CD4-positive, alpha-beta T cell treated with Interleukin-15 for 4 hours (primary cell): ENCODE measurements around the gene NFIX.

Experiments
- DNase-seq: peaks from one replicate; pipeline ENCODE4 v3.0.0-alpha.2; 2020; ENCODE audit warnings: low spot score

Gene NFIX

GRCh38 chr19:13056052-13056660, 60.9 kb downstream of the NFIX start:
- DNase-seq, result no peak

GRCh38 chr19:13057147-13057572, 61.9 kb downstream of the NFIX start:
- no peak for DNase-seq

GRCh38 chr19:13057744-13058143, 62.5 kb downstream of the NFIX start:
- DNase-seq, result no peak

- DNase-seq, result no peak
Measured at GRCh38 chr19:13058951-13059660, 63.8 kb downstream of the NFIX start.

- no peak for DNase-seq
Measured at GRCh38 chr19:13060233-13060963, 65.1 kb downstream of the NFIX start.

GRCh38 chr19:13060964-13061927, 66.0 kb downstream of the NFIX start:
- DNase-seq, result peak; percentile 68

GRCh38 chr19:13062317-13062716, 67.0 kb downstream of the NFIX start:
- DNase-seq, result no peak

GRCh38 chr19:13063461-13064091, 68.3 kb downstream of the NFIX start:
- DNase-seq, result no peak

- no peak for DNase-seq
Measured at GRCh38 chr19:13064092-13064489, 68.8 kb downstream of the NFIX start.

GRCh38 chr19:13066226-13066625, 71.0 kb downstream of the NFIX start:
- DNase-seq, result no peak

- DNase-seq, result no peak
Measured at GRCh38 chr19:13066933-13067807, 71.9 kb downstream of the NFIX start.

- no peak for DNase-seq
Measured at GRCh38 chr19:13068085-13068846, 73.0 kb downstream of the NFIX start.

GRCh38 chr19:13069415-13070359, 74.4 kb downstream of the NFIX start:
- DNase-seq, result no peak

- no peak for DNase-seq
Measured at GRCh38 chr19:13070425-13071140, 75.3 kb downstream of the NFIX start.

- no peak for DNase-seq
Measured at GRCh38 chr19:13071444-13072187, 76.3 kb downstream of the NFIX start.

- no peak for DNase-seq
Measured at GRCh38 chr19:13072188-13072908, 77.1 kb downstream of the NFIX start.
